GM23338 (cell line): ENCODE results near the gene SNTG2. TPM values are rescaled to one million over a fixed set of nuclear protein-coding genes. Genes with fewer than 3 reads are reported as not detected.
A peak's percentile ranks its signal among the peaks of the same experiment; 100 is the strongest.

Experiments used
- ATAC-seq: fragments of 200-7000 bp; cut with Tn5 transposase; 3 replicates; pipeline ENCODE4 v1.9.1; 2020
- DNase-seq: peaks from one replicate; pipeline ENCODE4 v3.0.0-alpha.2; 2015; ENCODE audit warnings: low spot score
- H2AFZ ChIP-seq: fragments of 200-600 bp; sonication (generic); 2 replicates; pipeline ENCODE4 v1.8.0; 2016; ENCODE audit warnings: antibody characterized with exemption, mild to moderate bottlenecking, moderate library complexity
- H3F3A ChIP-seq: fragments of 200-600 bp; sonication (generic); replicated peaks from 2 replicates; pipeline ENCODE4 v1.8.0; 2017; ENCODE audit warnings: antibody characterized with exemption, mixed run types, low read depth
- H3K27ac ChIP-seq: fragments of 200-600 bp; sonication (generic); 2 replicates; pipeline ENCODE4 v1.6.1; 2016; ENCODE audit warnings: low read depth
- H3K27me3 ChIP-seq: fragments of 200-600 bp; sonication (generic); 2 replicates; pipeline ENCODE4 v1.8.0; 2016; ENCODE audit warnings: mild to moderate bottlenecking, mixed run types, moderate library complexity; ENCODE audit not compliant: insufficient read depth
- H3K36me3 ChIP-seq: fragments of 200-600 bp; sonication (generic); 2 replicates; pipeline ENCODE4 v1.8.0; 2016; ENCODE audit warnings: mild to moderate bottlenecking; ENCODE audit not compliant: insufficient read depth
- H3K4me1 ChIP-seq: fragments of 200-600 bp; sonication (generic); 2 replicates; pipeline ENCODE4 v1.8.0; 2016; ENCODE audit warnings: mild to moderate bottlenecking, moderate library complexity; ENCODE audit not compliant: insufficient read depth
- H3K4me2 ChIP-seq: fragments of 200-600 bp; sonication (generic); 2 replicates; pipeline ENCODE4 v1.7.1; 2017; ENCODE audit warnings: mixed run types
- H3K4me3 ChIP-seq: fragments of 200-600 bp; sonication (generic); 2 replicates; pipeline ENCODE4 v1.6.1; 2016; ENCODE audit warnings: mixed run types
- H3K79me2 ChIP-seq: fragments of 200-600 bp; sonication (generic); replicated peaks from 2 replicates; pipeline ENCODE4 v1.8.0; 2017; ENCODE audit warnings: mild to moderate bottlenecking; ENCODE audit not compliant: insufficient read depth
- H3K9me2 ChIP-seq: fragments of 200-600 bp; sonication (generic); 2 replicates; pipeline ENCODE4 v1.8.0; 2017; ENCODE audit not compliant: insufficient read depth
- H4K20me1 ChIP-seq: fragments of 200-600 bp; sonication (generic); replicated peaks from 2 replicates; pipeline ENCODE4 v1.8.0; 2017; ENCODE audit warnings: mild to moderate bottlenecking; ENCODE audit not compliant: insufficient read depth
- H3K27ac Mint-ChIP-seq: 2 replicates; pipeline ENCODE4 v1.8.0; 2020; ENCODE audit warnings: inconsistent platforms, mild to moderate bottlenecking, moderate library complexity, mixed read lengths
- H3K27me3 Mint-ChIP-seq: 3 replicates; pipeline ENCODE4 v1.8.0; 2022; ENCODE audit warnings: low read depth, mild to moderate bottlenecking, moderate library complexity, mixed read lengths, inconsistent platforms; ENCODE audit not compliant: insufficient read depth, poor library complexity
- H3K36me3 Mint-ChIP-seq: 3 replicates; pipeline ENCODE4 v1.8.0; 2021; ENCODE audit warnings: low read depth, mild to moderate bottlenecking, inconsistent platforms, moderate library complexity, mixed read lengths
- H3K4me1 Mint-ChIP-seq: 3 replicates; pipeline ENCODE4 v1.8.0; 2020; ENCODE audit warnings: mild to moderate bottlenecking, inconsistent platforms, mixed read lengths
- H3K4me3 Mint-ChIP-seq: 3 replicates; pipeline ENCODE4 v1.8.0; 2021; ENCODE audit warnings: moderate library complexity, mild to moderate bottlenecking, inconsistent platforms, mixed read lengths
- H3K9me3 Mint-ChIP-seq: 3 replicates; pipeline ENCODE4 v1.8.0; 2020; ENCODE audit warnings: moderate library complexity, mild to moderate bottlenecking, inconsistent platforms, mixed read lengths
- EZH2 ChIP-seq: fragments of 200-600 bp; sonication (generic); IDR thresholded peaks from one replicate; pipeline ENCODE4 v1.8.0; 2017; ENCODE audit warnings: antibody characterized with exemption, mild to moderate bottlenecking, low read depth; ENCODE audit not compliant: unreplicated experiment
- NANOG ChIP-seq: IDR thresholded peaks from 2 replicates; pipeline ENCODE4 v1.6.1; 2016; ENCODE audit warnings: antibody characterized with exemption, borderline replicate concordance
- STAT1 ChIP-seq: IDR thresholded peaks from one replicate; pipeline ENCODE4 v1.6.1; 2016; ENCODE audit warnings: antibody characterized with exemption; ENCODE audit not compliant: unreplicated experiment
- ZNF114 ChIP-seq: fragments of 250-450 bp; sonication (Bioruptor Pico); IDR thresholded peaks from 2 replicates; pipeline ENCODE4 v1.5.0; 2020; ENCODE audit warnings: mild to moderate bottlenecking, moderate library complexity
- ZNF331 ChIP-seq: fragments of 250-450 bp; sonication (Bioruptor Pico); IDR thresholded peaks from 2 replicates; pipeline ENCODE4 v1.5.0; 2020; ENCODE audit warnings: low read depth, mild to moderate bottlenecking, moderate library complexity
- ZNF462 ChIP-seq: fragments of 250-450 bp; sonication (Bioruptor Pico); IDR thresholded peaks from 2 replicates; pipeline ENCODE4 v1.5.0; 2020; ENCODE audit warnings: mild to moderate bottlenecking, moderate library complexity
- polyA plus RNA-seq: library from polyadenylated mRNA; unstranded; fragments of >200 nt; fragmentation: Nextera tagmentation; extraction: Ambion mirVana; gene quantifications from 2 replicates; pipeline ENCODE4 v1.2.1, GENCODE V29; 2016
- total RNA-seq: library from RNA; depleted of rRNA; stranded (reverse); fragments of >200 nt; shearing (Covaris generic); gene quantifications from 2 replicates; pipeline ENCODE4 v1.2.3, GENCODE V29; 2014
- TF ChIP-seq, protein P1 (sequence below): IDR thresholded peaks from 2 replicates; pipeline ENCODE4 v1.6.1; 2016; ENCODE audit warnings: antibody characterized with exemption
- TF ChIP-seq, protein P2 (sequence below): IDR thresholded peaks from one replicate; pipeline ENCODE4 v1.6.1; 2018; ENCODE audit warnings: antibody characterized with exemption; ENCODE audit not compliant: unreplicated experiment

SNTG2 gene
- total and polyA plus RNA-seq, 2 experiments from 2014 or later = 27.5 to 60.4 TPM

- H3K9me3 Mint-ChIP-seq = no peaks in the 10 kb centered on the region; the same call in 2 of the 3 replicates
Measured at GRCh38 chr2:1306687-1307516, 356.3 kb downstream of the SNTG2 start.

DNA sequence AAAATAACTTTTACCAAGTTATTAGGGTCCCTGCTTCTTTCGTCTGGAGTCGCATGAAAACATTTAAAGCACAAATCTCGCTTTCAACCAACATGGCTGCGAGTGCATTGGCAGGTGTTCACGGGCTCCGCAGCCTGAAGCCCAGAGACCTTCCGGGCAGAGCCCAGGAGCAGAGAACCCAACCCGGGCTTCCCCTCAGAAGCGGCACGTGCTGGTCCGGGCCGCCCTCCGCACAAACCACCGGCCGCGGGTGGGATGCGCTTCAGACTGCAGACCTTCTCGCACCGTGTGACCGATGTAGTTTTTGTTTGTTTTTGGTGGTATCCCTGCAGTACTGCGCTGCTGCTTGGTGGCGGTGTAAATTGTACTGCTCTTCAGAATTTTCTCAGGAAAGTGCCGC, 357.0 kb downstream of the SNTG2 start:
- no peak overlapping the region for H3K27ac Mint-ChIP-seq
- H3K4me2 ChIP-seq = no peak overlapping the region
- no peaks in the 10 kb centered on the region for H4K20me1 ChIP-seq
- no peaks in the 10 kb centered on the region for H3F3A ChIP-seq
- no peak overlapping the region for H3K27ac ChIP-seq
- no peak overlapping the region for H3K4me3 ChIP-seq
- H3K36me3 ChIP-seq = no peaks in the 10 kb centered on the region
- DNase-seq (no peak), ATAC-seq (no peak; the same call in 2 of the 3 replicates)
- peaks cover 16% of the 10 kb centered on the region; the same call in 2 of the 3 replicates for H3K36me3 Mint-ChIP-seq
- peaks cover 11% of the 10 kb centered on the region for H3K4me1 ChIP-seq
- no peaks in the 10 kb centered on the region for H3K27me3 ChIP-seq
- H3K9me2 ChIP-seq = peaks cover 21% of the 10 kb centered on the region
- H3K27me3 Mint-ChIP-seq = peaks cover 11% of the 10 kb centered on the region
- no peaks in the 10 kb centered on the region for H3K79me2 ChIP-seq
- peaks cover 18% of the 10 kb centered on the region for H3K4me1 Mint-ChIP-seq
- no peak overlapping the region for H3K4me3 Mint-ChIP-seq
- no peak overlapping the region for H2AFZ ChIP-seq
- H3K9me3 Mint-ChIP-seq = no peaks in the 10 kb centered on the region; the same call in 2 of the 3 replicates
- TF ChIP-seq ZNF462 (CRISPR knock-in tag) (no peak), ZNF114 (CRISPR knock-in tag) (no peak), EZH2 (no peak), ZNF331 (CRISPR knock-in tag) (no peak), NANOG (no peak)
- TF ChIP-seq, protein P1, sequence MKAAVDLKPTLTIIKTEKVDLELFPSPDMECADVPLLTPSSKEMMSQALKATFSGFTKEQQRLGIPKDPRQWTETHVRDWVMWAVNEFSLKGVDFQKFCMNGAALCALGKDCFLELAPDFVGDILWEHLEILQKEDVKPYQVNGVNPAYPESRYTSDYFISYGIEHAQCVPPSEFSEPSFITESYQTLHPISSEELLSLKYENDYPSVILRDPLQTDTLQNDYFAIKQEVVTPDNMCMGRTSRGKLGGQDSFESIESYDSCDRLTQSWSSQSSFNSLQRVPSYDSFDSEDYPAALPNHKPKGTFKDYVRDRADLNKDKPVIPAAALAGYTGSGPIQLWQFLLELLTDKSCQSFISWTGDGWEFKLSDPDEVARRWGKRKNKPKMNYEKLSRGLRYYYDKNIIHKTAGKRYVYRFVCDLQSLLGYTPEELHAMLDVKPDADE = no peak
- TF ChIP-seq, protein P2, sequence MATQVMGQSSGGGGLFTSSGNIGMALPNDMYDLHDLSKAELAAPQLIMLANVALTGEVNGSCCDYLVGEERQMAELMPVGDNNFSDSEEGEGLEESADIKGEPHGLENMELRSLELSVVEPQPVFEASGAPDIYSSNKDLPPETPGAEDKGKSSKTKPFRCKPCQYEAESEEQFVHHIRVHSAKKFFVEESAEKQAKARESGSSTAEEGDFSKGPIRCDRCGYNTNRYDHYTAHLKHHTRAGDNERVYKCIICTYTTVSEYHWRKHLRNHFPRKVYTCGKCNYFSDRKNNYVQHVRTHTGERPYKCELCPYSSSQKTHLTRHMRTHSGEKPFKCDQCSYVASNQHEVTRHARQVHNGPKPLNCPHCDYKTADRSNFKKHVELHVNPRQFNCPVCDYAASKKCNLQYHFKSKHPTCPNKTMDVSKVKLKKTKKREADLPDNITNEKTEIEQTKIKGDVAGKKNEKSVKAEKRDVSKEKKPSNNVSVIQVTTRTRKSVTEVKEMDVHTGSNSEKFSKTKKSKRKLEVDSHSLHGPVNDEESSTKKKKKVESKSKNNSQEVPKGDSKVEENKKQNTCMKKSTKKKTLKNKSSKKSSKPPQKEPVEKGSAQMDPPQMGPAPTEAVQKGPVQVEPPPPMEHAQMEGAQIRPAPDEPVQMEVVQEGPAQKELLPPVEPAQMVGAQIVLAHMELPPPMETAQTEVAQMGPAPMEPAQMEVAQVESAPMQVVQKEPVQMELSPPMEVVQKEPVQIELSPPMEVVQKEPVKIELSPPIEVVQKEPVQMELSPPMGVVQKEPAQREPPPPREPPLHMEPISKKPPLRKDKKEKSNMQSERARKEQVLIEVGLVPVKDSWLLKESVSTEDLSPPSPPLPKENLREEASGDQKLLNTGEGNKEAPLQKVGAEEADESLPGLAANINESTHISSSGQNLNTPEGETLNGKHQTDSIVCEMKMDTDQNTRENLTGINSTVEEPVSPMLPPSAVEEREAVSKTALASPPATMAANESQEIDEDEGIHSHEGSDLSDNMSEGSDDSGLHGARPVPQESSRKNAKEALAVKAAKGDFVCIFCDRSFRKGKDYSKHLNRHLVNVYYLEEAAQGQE = no peak

More at GRCh38 chr2:1306687-1307516, 356.3 kb downstream of the SNTG2 start:
- no peaks in the 10 kb centered on the region for H3K36me3 ChIP-seq
- Mint-ChIP-seq H3K27ac (0 out of 2 replicates have a peak overlapping the region, but pooled peaks have one; percentile 1), H3K27me3 (peaks cover 11% of the 10 kb centered on the region), H3K36me3 (peaks cover 16% of the 10 kb centered on the region; the same call in 2 of the 3 replicates), H3K4me3 (no peak overlapping the region), H3K4me1 (peaks cover 18% of the 10 kb centered on the region)
- DNase-seq (no peak), ATAC-seq (no peak)
- no peaks in the 10 kb centered on the region for H3F3A ChIP-seq
- H3K79me2 ChIP-seq = no peaks in the 10 kb centered on the region
- no peak overlapping the region for H2AFZ ChIP-seq
- peaks cover 21% of the 10 kb centered on the region for H3K9me2 ChIP-seq
- no peaks in the 10 kb centered on the region for H3K27me3 ChIP-seq
- no peak overlapping the region for H3K4me3 ChIP-seq
- peaks cover 11% of the 10 kb centered on the region for H3K4me1 ChIP-seq
- no peak for TF ChIP-seq STAT1
- no peaks in the 10 kb centered on the region for H4K20me1 ChIP-seq
- H3K4me2 ChIP-seq = no peak overlapping the region
- no peak overlapping the region for H3K27ac ChIP-seq
